Upper lobe of right lung (tissue), 1 donor: ENCODE results near the gene LPIN3. TPM values are rescaled to one million over a fixed set of nuclear protein-coding genes. Genes with fewer than 3 reads are reported as not detected.

ENCODE experiments used
- ATAC-seq: fragments of 200-7000 bp; cut with Tn5 transposase; one replicate; pipeline ENCODE4 v1.9.1; 2020; ENCODE audit warnings: mild to moderate bottlenecking, moderate library complexity
- DNase-seq: peaks from one replicate; pipeline ENCODE4 v3.0.0-alpha.2; 2020
- H3K27ac ChIP-seq: fragments of 200-600 bp; one replicate; pipeline ENCODE4 v1.8.0; 2022
- H3K27me3 ChIP-seq: fragments of 200-600 bp; one replicate; pipeline ENCODE4 v1.8.0; 2022; ENCODE audit warnings: mild to moderate bottlenecking
- H3K36me3 ChIP-seq: fragments of 200-600 bp; one replicate; pipeline ENCODE4 v1.8.0; 2022
- H3K4me1 ChIP-seq: fragments of 200-600 bp; one replicate; pipeline ENCODE4 v1.8.0; 2022
- H3K4me3 ChIP-seq: fragments of 200-600 bp; one replicate; pipeline ENCODE4 v1.8.0; 2022; ENCODE audit warnings: mild to moderate bottlenecking
- H3K9me3 ChIP-seq: fragments of 200-600 bp; one replicate; pipeline ENCODE4 v1.8.0; 2022
- CTCF ChIP-seq: fragments of 200-600 bp; IDR thresholded peaks from one replicate; pipeline ENCODE4 v1.8.0; 2022; ENCODE audit warnings: antibody characterized with exemption
- intact Hi-C: fragments of 100-400 bp; cut with DNase I; formaldehyde crosslinking; loops from one replicate; pipeline ENCODE4 v1.11.0; 2022
- total RNA-seq: library from RNA; stranded (reverse); fragmentation: NEBNext Ultra II Directional; extraction: Animal tissue kit (Norgen Biotek cat#: 25700); gene quantifications from one replicate; pipeline ENCODE4 v1.2.1, GENCODE V29; 2021
- donor health status: DM: no; HTN: yes; CAD: no; lungs with severe emphysema.

Gene LPIN3
- total RNA-seq, 1 donor from 2014 or later = 18.4 TPM

- Histone ChIP-seq H3K4me3 (peak overlapping the region; percentile 1), H3K9me3 (no peaks in the 10 kb centered on the region), H3K36me3 (no peaks in the 10 kb centered on the region), H3K27ac (peak overlapping the region; percentile 78), H3K27me3 (no peaks in the 10 kb centered on the region), H3K4me1 (peaks cover 19% of the 10 kb centered on the region)
- intact Hi-C loops = loop anchor here (10.0 kb wide), 2 partner anchors 85 to 195 kb away; partner anchors contain the start of gene PLCG1
- TF ChIP-seq CTCF = no peak
- peak; percentile 94 for ATAC-seq
- DNase-seq = peak; percentile 75
These were observed 10.9 kb upstream of the LPIN3 start for GRCh38 chr20:41329435-41330342.

GRCh38 chr20:41330343-41330720 is 10.3 kb upstream of the LPIN3 start:
- peak overlapping the region; percentile 78 for H3K27ac ChIP-seq
- no peak overlapping the region for H3K4me3 ChIP-seq
- TF ChIP-seq CTCF = no peak
- H3K27me3 ChIP-seq = no peaks in the 10 kb centered on the region
- DNase-seq = no peak
- peaks cover 23% of the 10 kb centered on the region for H3K4me1 ChIP-seq
- no peak for ATAC-seq
- no peaks in the 10 kb centered on the region for H3K36me3 ChIP-seq
- H3K9me3 ChIP-seq = no peaks in the 10 kb centered on the region
- intact Hi-C loops = loop anchor here (10.0 kb wide), 2 partner anchors 86 to 196 kb away; partner anchors contain the start of gene PLCG1

GRCh38 chr20:41330941-41331340 is 9.7 kb upstream of the LPIN3 start:
- Histone ChIP-seq H3K36me3 (no peaks in the 10 kb centered on the region), H3K27ac (no peak overlapping the region), H3K9me3 (no peaks in the 10 kb centered on the region), H3K4me1 (peaks cover 23% of the 10 kb centered on the region), H3K27me3 (no peaks in the 10 kb centered on the region), H3K4me3 (no peak overlapping the region)
- ATAC-seq (no peak), DNase-seq (no peak)
- intact Hi-C loops = loop anchor here (10.0 kb wide), 2 partner anchors 86 to 196 kb away; partner anchors contain the start of gene PLCG1
- TF ChIP-seq CTCF = no peak

- ATAC-seq = peak; percentile 38
These were observed 8.9 kb upstream of the LPIN3 start for GRCh38 chr20:41331731-41332130.

GRCh38 chr20:41334036-41334435 is 6.6 kb upstream of the LPIN3 start:
- H3K4me1 ChIP-seq = peaks cover 17% of the 10 kb centered on the region
- ATAC-seq = no peak
- no peak overlapping the region for H3K4me3 ChIP-seq
- no peaks in the 10 kb centered on the region for H3K9me3 ChIP-seq
- no peaks in the 10 kb centered on the region for H3K36me3 ChIP-seq
- no peak for DNase-seq
- peak overlapping the region; percentile 37 for H3K27ac ChIP-seq
- intact Hi-C loops = loop anchor here (10.0 kb wide), 2 partner anchors 89 to 199 kb away; partner anchors contain the start of gene PLCG1
- no peak for TF ChIP-seq CTCF
- H3K27me3 ChIP-seq = no peaks in the 10 kb centered on the region

More at GRCh38 chr20:41331731-41332130, 8.9 kb upstream of the LPIN3 start:
- intact Hi-C loops = loop anchor here (10.0 kb wide), 2 partner anchors 87 to 197 kb away; partner anchors contain the start of gene PLCG1
- H3K9me3 ChIP-seq = no peaks in the 10 kb centered on the region
- no peak overlapping the region for H3K4me3 ChIP-seq
- H3K27me3 ChIP-seq = no peaks in the 10 kb centered on the region
- TF ChIP-seq CTCF = no peak
- H3K4me1 ChIP-seq = peaks cover 23% of the 10 kb centered on the region
- H3K36me3 ChIP-seq = no peaks in the 10 kb centered on the region
- no peak for DNase-seq
- no peak overlapping the region for H3K27ac ChIP-seq
